Mucosa of descending colon (tissue), 3 donors: ENCODE measurements around the gene FOXN3. TPM values are rescaled to one million over a fixed set of nuclear protein-coding genes. Genes with fewer than 3 reads are reported as not detected.

Experiments used
- ATAC-seq: fragments of 200-7000 bp; cut with Tn5 transposase; one replicate; pipeline ENCODE4 v1.9.1; 2020; ENCODE audit warnings: mild to moderate bottlenecking, moderate library complexity
- DNase-seq, 3 donors: peaks; one replicate each; pipeline ENCODE4 v3.0.0-alpha.2; 2020
- H3K36me3 ChIP-seq: fragments of 200-600 bp; one replicate; pipeline ENCODE4 v1.8.0; 2021; ENCODE audit warnings: low read depth, mild to moderate bottlenecking
- H3K4me1 ChIP-seq: fragments of 200-600 bp; one replicate; pipeline ENCODE4 v1.8.0; 2021; ENCODE audit warnings: low read depth, mild to moderate bottlenecking
- H3K4me3 ChIP-seq: fragments of 200-600 bp; one replicate; pipeline ENCODE4 v1.8.0; 2021; ENCODE audit warnings: mild to moderate bottlenecking
- H3K9me3 ChIP-seq: fragments of 200-600 bp; one replicate; pipeline ENCODE4 v1.8.0; 2021; ENCODE audit warnings: mild to moderate bottlenecking
- CTCF ChIP-seq: fragments of 200-600 bp; IDR thresholded peaks from one replicate; pipeline ENCODE4 v1.8.0; 2022; ENCODE audit warnings: antibody characterized with exemption, mild to moderate bottlenecking
- intact Hi-C, 2 donors: fragments of 100-400 bp; cut with DNase I in 1 of 2; cut with micrococcal nuclease in 1 of 2; formaldehyde crosslinking; loops; one replicate each; pipeline versions ENCODE4 v1.11.0 to v1.11.1; 2022; cut with DNase I, micrococcal nuclease
- total RNA-seq, 3 donors: library from RNA; stranded (reverse); fragmentation: NEBNext Ultra II Directional in 2 of 3; extraction: Animal tissue kit (Norgen Biotek cat#: 25700) in 2 of 3; gene quantifications; one replicate each; pipeline versions ENCODE4 v1.2.1 to v1.2.4, GENCODE V29; 2021 to 2023
- donor health status: DM: no; HTN: no; CAD: no; lungs with moderate emphysema.
- donor health status: DM: no; HTN: no; CAD: no.
- donor health status: DM: no; HTN: yes; CAD: no.

FOXN3 gene
- total RNA-seq, 3 donors from 2014 or later = 77.4 to 154 (median 113) TPM

GRCh38 chr14:89310211-89310610 is 106.8 kb downstream of the FOXN3 start:
- TF ChIP-seq CTCF = no peak
- Histone ChIP-seq H3K4me3 (no peak overlapping the region), H3K4me1 (peaks cover 8% of the 10 kb centered on the region), H3K36me3 (no peaks in the 10 kb centered on the region), H3K9me3 (no peaks in the 10 kb centered on the region)
- intact Hi-C loops = no loop called here
- DNase-seq = no peak
- ATAC-seq = no peak

GRCh38 chr14:89309670-89310177 is 107.3 kb downstream of the FOXN3 start:
- H3K4me1 ChIP-seq = peaks cover 8% of the 10 kb centered on the region
- DNase-seq = no peak
- no peak for TF ChIP-seq CTCF
- no peaks in the 10 kb centered on the region for H3K9me3 ChIP-seq
- H3K4me3 ChIP-seq = no peak overlapping the region
- ATAC-seq = no peak
- no peaks in the 10 kb centered on the region for H3K36me3 ChIP-seq
- intact Hi-C loops = no loop called here

GRCh38 chr14:89308232-89308959 is 108.6 kb downstream of the FOXN3 start:
- Histone ChIP-seq H3K4me1 (peaks cover 8% of the 10 kb centered on the region), H3K36me3 (no peaks in the 10 kb centered on the region), H3K9me3 (no peaks in the 10 kb centered on the region), H3K4me3 (no peak overlapping the region)
- ATAC-seq (no peak), DNase-seq (no peak)
- TF ChIP-seq CTCF = no peak
- intact Hi-C loops = no loop called here

GRCh38 chr14:89307409-89307808 is 109.6 kb downstream of the FOXN3 start:
- intact Hi-C loops = no loop called here
- DNase-seq = no peak
- no peak for TF ChIP-seq CTCF
- Histone ChIP-seq H3K36me3 (no peaks in the 10 kb centered on the region), H3K4me1 (peaks cover 4% of the 10 kb centered on the region), H3K4me3 (no peak overlapping the region), H3K9me3 (no peaks in the 10 kb centered on the region)
- no peak for ATAC-seq

GRCh38 chr14:89304972-89305703 is 111.9 kb downstream of the FOXN3 start:
- intact Hi-C loops = no loop called here
- peak; percentile 45 for ATAC-seq
- H3K4me3 ChIP-seq = no peak overlapping the region
- H3K9me3 ChIP-seq = no peaks in the 10 kb centered on the region
- TF ChIP-seq CTCF = no peak
- DNase-seq = no peak
- no peaks in the 10 kb centered on the region for H3K36me3 ChIP-seq
- H3K4me1 ChIP-seq = peaks cover 3% of the 10 kb centered on the region
